Renal cortex interstitium (tissue), 11 donors: Measurements from ENCODE around the gene DNM3. TPM values are rescaled to one million over a fixed set of nuclear protein-coding genes. Genes with fewer than 3 reads are reported as not detected.
"Not testable (repeated sequence)": the region's sequence is repeated elsewhere in the genome, so short reads cannot be mapped to it uniquely, and the experiment has no call there.

Source experiments
- DNase-seq, 11 donors: peaks; one replicate each; pipeline ENCODE4 v3.0.0-alpha.2; 2013; ENCODE audit warnings: low read depth in 9 of 11, low spot score in 4 of 11; ENCODE audit errors: extremely low read depth in 1 of 11
- polyA plus RNA-seq, 3 donors: library from polyadenylated mRNA; unstranded; fragments of 120-200 nt; gene quantifications; one replicate each; pipeline ENCODE4 v1.2.1, GENCODE V29; 2013; ENCODE audit not compliant: insufficient read length in 3 of 3

The DNM3 gene
- polyA plus RNA-seq, 3 donors: 4.2 to 5.2 (median 4.8) TPM

GRCh38 chr1:172429331-172430127, 588.2 kb downstream of the DNM3 start:
- peak in 6 of 11 donors; percentile 40 to 75 (median 54) for DNase-seq

GRCh38 chr1:172430128-172430454, 588.8 kb downstream of the DNM3 start:
- no peak for DNase-seq

GRCh38 chr1:172431204-172431603, 589.9 kb downstream of the DNM3 start:
- no peak for DNase-seq

GRCh38 chr1:172431721-172432192, 590.5 kb downstream of the DNM3 start:
- DNase-seq: no peak

GRCh38 chr1:172437183-172437582, 595.9 kb downstream of the DNM3 start:
- DNase-seq: not testable (repeated sequence)

- no peak for DNase-seq
Observed at GRCh38 chr1:172442404-172442803, 601.1 kb downstream of the DNM3 start.

GRCh38 chr1:172442843-172443565, 601.7 kb downstream of the DNM3 start:
- DNase-seq: no peak

- peak in 10 of 11 donors; percentile 55 to 84 (median 78) for DNase-seq
Observed at GRCh38 chr1:172443666-172444453, 602.6 kb downstream of the DNM3 start, which contains the start of gene PIGC. PIGC (minus strand) TSS chr1:172444069; CDS start chr1:172442622, 1,447 bp downstream.

GRCh38 chr1:172446547-172446946, 605.2 kb downstream of the DNM3 start:
- no peak for DNase-seq

GRCh38 chr1:172447641-172448040, 606.3 kb downstream of the DNM3 start:
- DNase-seq: no peak

- DNase-seq: no peak
Observed at GRCh38 chr1:172448995-172449584, 607.8 kb downstream of the DNM3 start.

GRCh38 chr1:172449585-172450523, 608.6 kb downstream of the DNM3 start:
- DNase-seq: peak in 2 of 11 donors; percentile 38

- DNase-seq: peak in 1 of 11 donors; percentile 23
Observed at GRCh38 chr1:172450524-172450885, 609.2 kb downstream of the DNM3 start.

GRCh38 chr1:172451002-172451443, 609.7 kb downstream of the DNM3 start:
- DNase-seq: peak in 2 of 11 donors; percentile 8 to 34

GRCh38 chr1:172452536-172453152, 611.3 kb downstream of the DNM3 start:
- no peak for DNase-seq

GRCh38 chr1:172453153-172453545, 611.9 kb downstream of the DNM3 start:
- DNase-seq: no peak

- no peak for DNase-seq
Observed at GRCh38 chr1:172453607-172454006, 612.3 kb downstream of the DNM3 start.

GRCh38 chr1:172455451-172455850, 614.2 kb downstream of the DNM3 start:
- DNase-seq: no peak
